Retinal pigment epithelial cell (primary cell): ENCODE data around the gene HECTD2.
"Not testable (repeated sequence)": the region's sequence is repeated elsewhere in the genome, so short reads cannot be mapped to it uniquely, and the experiment has no call there.

Experiments used
- DNase-seq: peaks from one replicate; pipeline ENCODE4 v3.0.0-alpha.2; 2010; ENCODE audit warnings: low read depth
- H3K4me3 ChIP-seq: 2 replicates; pipeline ENCODE4 v1.5.1; 2011; ENCODE audit warnings: mild to moderate bottlenecking, low read length, control low read depth, moderate library complexity
- CTCF ChIP-seq: conservative IDR thresholded peaks from 2 replicates; pipeline ENCODE4 v1.5.1; 2011; ENCODE audit warnings: low read depth, low read length, control low read depth, inconsistent platforms

HECTD2 gene

DNA sequence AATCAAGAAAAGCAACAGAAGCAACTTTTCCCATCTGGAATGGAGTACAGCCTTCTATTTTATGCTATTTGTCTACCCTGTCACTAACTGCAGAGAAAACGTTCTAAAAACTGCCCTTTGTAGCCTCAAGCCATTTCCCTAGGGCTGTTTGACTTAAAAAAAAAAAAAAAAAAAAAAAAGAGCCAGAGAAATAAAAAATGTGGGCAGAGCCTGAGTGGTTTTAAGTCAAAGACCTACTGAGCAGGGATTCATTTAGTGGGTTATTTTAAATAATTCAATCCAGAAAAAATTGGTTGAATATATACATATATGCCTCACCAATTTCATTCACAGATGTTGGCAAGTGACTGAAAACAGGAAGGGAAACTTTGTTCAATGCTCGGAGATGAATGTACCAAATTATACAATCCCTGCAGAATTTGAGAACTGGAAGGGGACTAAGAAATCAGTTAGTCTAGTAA is 147.5 kb downstream of the HECTD2 start:
- H3K4me3 ChIP-seq = no peak overlapping the region
- no peak for TF ChIP-seq CTCF
- DNase-seq = no peak

DNA sequence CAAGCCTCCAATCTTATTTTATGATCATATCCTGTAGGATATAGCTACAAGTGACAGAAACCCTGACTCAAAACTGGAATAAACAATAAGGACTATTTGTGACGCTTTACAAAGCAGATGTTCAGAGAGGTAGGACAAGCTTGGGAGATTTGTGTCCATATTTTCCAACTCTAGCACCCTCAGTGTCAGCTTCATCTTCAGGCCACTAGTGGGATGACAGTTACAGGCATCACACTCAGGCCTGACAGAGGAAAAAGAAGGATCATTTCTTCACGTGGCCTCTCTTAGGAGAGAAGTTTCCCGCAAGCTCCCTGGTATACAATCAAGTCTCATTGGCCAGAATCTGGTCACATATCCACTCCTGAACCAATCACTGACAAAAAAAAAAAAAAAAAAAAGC is 148.3 kb downstream of the HECTD2 start:
- TF ChIP-seq CTCF = no peak
- H3K4me3 ChIP-seq = no peak overlapping the region
- no peak for DNase-seq

GRCh38 chr10:91559169-91559568 is 149.0 kb downstream of the HECTD2 start:
- H3K4me3 ChIP-seq = no peak overlapping the region
- DNase-seq = no peak
- TF ChIP-seq CTCF = no peak

- DNase-seq = no peak
- H3K4me3 ChIP-seq = no peak overlapping the region
- TF ChIP-seq CTCF = no peak
Measured at GRCh38 chr10:91559750-91560149, 149.6 kb downstream of the HECTD2 start.

DNA sequence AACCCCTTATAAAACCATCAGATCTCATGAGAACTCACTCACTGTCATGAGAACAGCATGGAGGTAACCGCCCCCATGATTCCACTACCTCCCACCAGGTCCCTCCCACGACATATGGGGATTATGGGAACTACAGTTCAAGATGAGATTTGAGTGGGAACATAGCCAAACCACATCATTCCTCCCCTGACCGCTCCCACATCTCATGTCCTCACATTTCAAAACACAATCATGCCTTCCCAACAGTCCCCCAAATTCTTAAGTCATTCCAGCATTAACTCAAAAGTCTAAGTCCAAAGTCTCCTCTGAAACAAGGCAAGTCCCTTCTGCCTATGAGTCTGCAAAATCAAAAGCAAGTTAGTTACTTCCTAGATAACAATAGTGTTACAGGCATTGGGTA is 150.7 kb downstream of the HECTD2 start:
- peak; percentile 34 for DNase-seq
- H3K4me3 ChIP-seq = not testable (repeated sequence)

DNA sequence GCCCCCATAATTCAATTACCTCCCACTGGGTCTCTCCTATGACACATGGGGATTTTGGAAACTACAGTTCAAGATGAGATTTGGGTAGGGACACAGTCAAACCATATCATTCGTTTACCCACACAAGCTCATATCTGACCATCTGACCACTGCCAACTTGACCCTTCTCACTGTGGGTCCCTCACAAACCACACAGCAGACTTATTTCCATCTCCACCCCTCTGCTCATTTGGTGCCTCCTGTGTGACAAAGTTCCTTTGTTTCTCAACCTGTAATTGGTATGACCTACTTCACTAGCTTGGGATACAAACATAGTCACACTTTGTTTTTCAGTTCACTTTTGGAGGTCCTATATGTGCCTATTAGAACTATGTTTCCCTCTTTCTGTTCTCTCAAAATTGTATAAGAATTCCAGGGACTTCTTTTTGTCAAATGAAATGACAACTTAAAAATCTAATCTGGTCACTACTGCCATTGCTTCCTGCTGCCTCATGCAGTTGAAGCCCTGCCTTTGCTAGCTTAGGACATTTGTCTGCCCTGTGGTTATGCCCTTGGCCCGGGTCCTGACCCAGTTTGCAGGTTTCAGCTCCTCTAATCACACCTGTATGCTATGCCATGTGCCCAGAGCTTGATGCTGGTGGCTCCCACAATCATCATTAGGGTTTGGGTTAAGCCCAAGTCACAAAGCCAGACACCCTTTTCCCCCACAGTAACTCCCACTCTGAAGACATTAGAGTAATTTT is 152.9 kb downstream of the HECTD2 start:
- DNase-seq = no peak
- TF ChIP-seq CTCF = no peak
- no peak overlapping the region for H3K4me3 ChIP-seq

GRCh38 chr10:91564026-91564425 is 153.9 kb downstream of the HECTD2 start:
- DNase-seq = no peak
- no peak for TF ChIP-seq CTCF
- no peak overlapping the region for H3K4me3 ChIP-seq
